ENCODE data around the gene NAT16. TPM values are rescaled to one million over a fixed set of nuclear protein-coding genes. Genes with fewer than 3 reads are reported as not detected.

NAT16 gene
- total and polyA plus RNA-seq, 10 of the 15 experiments (the other 5 are each of a cell fraction or from before 2014, with no cell fraction given), result not detected

- ChIA-PET POLR2A (interaction anchor here (0.7 to 1.0 kb wide), 2 partner anchors 9 to 17 kb away, joined by 3 read pairs; partner anchors contain the start of gene ZNHIT1), RAD21 (ENCODE audit: unreplicated experiment) (no interaction called here), SMC1A (ENCODE audit: uncharacterized antibody, unreplicated experiment) (no interaction called here), CTCF (interaction anchor here (1.0 to 1.1 kb wide), 2 partner anchors 9 to 17 kb away, joined by 3 to 5 read pairs; no protein-coding TSS in a partner anchor)
- Histone ChIP-seq H3K79me2 (ENCODE audit: control insufficient read depth, insufficient read depth, low read length) (no peaks in the 10 kb centered on the region), H3K36me3 (ENCODE audit: control insufficient read depth in 2 of 2, insufficient read depth in 2 of 2, low read length in 1 of 2) (peaks cover 7 to 9% of the 10 kb centered on the region in 2 experiments), H3K4me1 (ENCODE audit: control insufficient read depth, insufficient read depth, low read length) (no peaks in the 10 kb centered on the region), H3K27me3 (replicated peaks in 1 of 2; ENCODE audit: control insufficient read depth in 2 of 2, insufficient read depth in 2 of 2, low read length in 1 of 2) (no peaks in the 10 kb centered on the region), H3K9ac (ENCODE audit: control insufficient read depth, insufficient read depth, low read length) (no peak overlapping the region), H3K4me3 (no peak overlapping the region), H2AFZ (ENCODE audit: control insufficient read depth, low read depth, low read length) (no peak overlapping the region), H3K27ac (ENCODE audit: control insufficient read depth, insufficient read depth) (no peak overlapping the region), H3K4me2 (ENCODE audit: control insufficient read depth, insufficient read depth) (no peak overlapping the region), H3K9me3 (replicated peaks; ENCODE audit: control insufficient read depth, insufficient read depth, low read length) (no peaks in the 10 kb centered on the region), H4K20me1 (ENCODE audit: control insufficient read depth, insufficient read depth) (no peaks in the 10 kb centered on the region)
- TF ChIP-seq TCF3 (IDR thresholded peaks at IDR 0.05; ENCODE audit: borderline replicate concordance, insufficient read depth, low read depth, low read length), result no peak
- no peak for TF ChIP-seq DPF2 (IDR thresholded peaks at IDR 0.05)
- no peak for TF ChIP-seq PAX5 (IDR thresholded peaks at IDR 0.05; ENCODE audit: borderline replicate concordance, low read depth, low read length)
- no peak for TF ChIP-seq STAT1 (conservative IDR thresholded peaks at IDR 0.05)
- TF ChIP-seq, protein P1, sequence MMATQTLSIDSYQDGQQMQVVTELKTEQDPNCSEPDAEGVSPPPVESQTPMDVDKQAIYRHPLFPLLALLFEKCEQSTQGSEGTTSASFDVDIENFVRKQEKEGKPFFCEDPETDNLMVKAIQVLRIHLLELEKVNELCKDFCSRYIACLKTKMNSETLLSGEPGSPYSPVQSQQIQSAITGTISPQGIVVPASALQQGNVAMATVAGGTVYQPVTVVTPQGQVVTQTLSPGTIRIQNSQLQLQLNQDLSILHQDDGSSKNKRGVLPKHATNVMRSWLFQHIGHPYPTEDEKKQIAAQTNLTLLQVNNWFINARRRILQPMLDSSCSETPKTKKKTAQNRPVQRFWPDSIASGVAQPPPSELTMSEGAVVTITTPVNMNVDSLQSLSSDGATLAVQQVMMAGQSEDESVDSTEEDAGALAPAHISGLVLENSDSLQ (IDR thresholded peaks at IDR 0.05), result no peak
- no peak for TF ChIP-seq NFXL1 (IDR thresholded peaks at IDR 0.05; ENCODE audit: borderline replicate concordance)
- no peak for TF ChIP-seq SREBF2 (IDR thresholded peaks at IDR 0.05; ENCODE audit: low read length)
- TF ChIP-seq ZNF24 (IDR thresholded peaks at IDR 0.05), result no peak
- no peak for TF ChIP-seq POLR2A (IDR thresholded peaks at IDR 0.05; ENCODE audit: low read depth, low read length)
- FAIRE-seq (no peak), ATAC-seq (no peak), DNase-seq (ENCODE audit: low read depth, low spot score) (no peak)
- BruUV-seq (replicated peaks), result no TSS peak
- in situ Hi-C loops (cut with MboI), result no loop called here
- intact Hi-C loops (cut with micrococcal nuclease; ENCODE audit: unreplicated experiment), result no loop called here
- WGBS (ENCODE audit: insufficient coverage, insufficient replicate concordance, low lambda C conversion rate, missing lambda C conversion rate), result over 99% methylated on average over 9 of the region's 9 CpGs
Measured at GRCh38 chr7:101226721-101227120, 46.6 kb upstream of the NAT16 start.

Measured in GM12878 (cell line).